Fibroblast of the aortic adventitia (primary cell): Measurements from ENCODE around the gene TM2D3. TPM values are rescaled to one million over a fixed set of nuclear protein-coding genes. Genes with fewer than 3 reads are reported as not detected.
"Not testable (repeated sequence)": the region's sequence is repeated elsewhere in the genome, so short reads cannot be mapped to it uniquely, and the experiment has no call there.

Experiments used
- DNase-seq: peaks from one replicate; pipeline ENCODE4 v3.0.0-alpha.2; 2010; ENCODE audit warnings: low read depth
- H3K4me3 ChIP-seq: 2 replicates; pipeline ENCODE4 v1.5.1; 2011; ENCODE audit warnings: low read depth, mild to moderate bottlenecking, control low read depth, low read length, moderate library complexity
- total RNA-seq: library from RNA; depleted of rRNA; stranded (reverse); fragments of >200 nt; gene quantifications from 2 replicates; pipeline ENCODE4 v1.2.3, GENCODE V29; 2012; ENCODE audit warnings: low replicate concordance
- TF ChIP-seq, protein P1 (sequence below): IDR thresholded peaks from 2 replicates; pipeline ENCODE4 v1.5.1; 2011; ENCODE audit warnings: mild to moderate bottlenecking, low read length, control low read depth, inconsistent platforms; ENCODE audit not compliant: insufficient read depth

Gene TM2D3
- total RNA-seq, 1 donor = 37.0 TPM

DNA sequence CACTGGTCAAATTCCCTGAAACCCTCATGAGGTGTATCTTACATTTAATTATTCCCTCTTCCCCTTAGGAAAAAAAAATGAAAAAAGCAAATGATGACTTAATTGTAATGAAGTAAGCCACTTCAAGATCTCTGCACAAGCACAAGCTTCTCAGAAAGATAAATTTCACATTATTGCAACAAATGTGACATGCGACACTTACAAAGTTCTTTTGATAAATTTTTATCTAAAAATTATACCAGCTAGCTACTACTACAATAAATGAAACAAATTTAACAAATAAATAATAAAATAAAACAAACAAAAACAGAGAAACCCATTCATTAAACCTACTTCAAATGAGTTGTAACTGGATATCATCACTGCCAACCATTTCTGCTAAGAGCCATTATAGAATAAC is 10.0 kb upstream of the TM2D3 start:
- no peak overlapping the region for H3K4me3 ChIP-seq
- TF ChIP-seq, protein P1, sequence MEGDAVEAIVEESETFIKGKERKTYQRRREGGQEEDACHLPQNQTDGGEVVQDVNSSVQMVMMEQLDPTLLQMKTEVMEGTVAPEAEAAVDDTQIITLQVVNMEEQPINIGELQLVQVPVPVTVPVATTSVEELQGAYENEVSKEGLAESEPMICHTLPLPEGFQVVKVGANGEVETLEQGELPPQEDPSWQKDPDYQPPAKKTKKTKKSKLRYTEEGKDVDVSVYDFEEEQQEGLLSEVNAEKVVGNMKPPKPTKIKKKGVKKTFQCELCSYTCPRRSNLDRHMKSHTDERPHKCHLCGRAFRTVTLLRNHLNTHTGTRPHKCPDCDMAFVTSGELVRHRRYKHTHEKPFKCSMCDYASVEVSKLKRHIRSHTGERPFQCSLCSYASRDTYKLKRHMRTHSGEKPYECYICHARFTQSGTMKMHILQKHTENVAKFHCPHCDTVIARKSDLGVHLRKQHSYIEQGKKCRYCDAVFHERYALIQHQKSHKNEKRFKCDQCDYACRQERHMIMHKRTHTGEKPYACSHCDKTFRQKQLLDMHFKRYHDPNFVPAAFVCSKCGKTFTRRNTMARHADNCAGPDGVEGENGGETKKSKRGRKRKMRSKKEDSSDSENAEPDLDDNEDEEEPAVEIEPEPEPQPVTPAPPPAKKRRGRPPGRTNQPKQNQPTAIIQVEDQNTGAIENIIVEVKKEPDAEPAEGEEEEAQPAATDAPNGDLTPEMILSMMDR = no peak
- DNase-seq = no peak

DNA sequence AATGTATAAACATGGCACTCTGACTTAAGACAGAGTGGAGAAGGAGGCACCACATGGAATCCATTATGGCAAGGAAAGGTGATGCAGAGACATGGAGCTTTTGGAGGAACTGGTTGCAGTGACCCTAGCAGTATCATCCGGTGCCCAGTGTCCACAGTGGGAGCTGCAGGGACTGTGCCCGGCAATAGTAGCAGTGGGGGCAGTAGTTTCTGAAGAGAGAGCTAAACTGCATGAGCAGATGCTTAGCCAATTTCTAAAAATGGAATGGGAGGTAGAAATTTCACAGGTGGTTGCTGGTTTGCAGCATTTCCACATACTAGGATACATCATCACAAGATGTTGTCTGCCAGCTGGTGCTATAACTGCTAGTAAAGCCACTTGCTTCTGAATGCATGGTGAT is 7.8 kb upstream of the TM2D3 start:
- TF ChIP-seq, protein P1 = no peak

DNA sequence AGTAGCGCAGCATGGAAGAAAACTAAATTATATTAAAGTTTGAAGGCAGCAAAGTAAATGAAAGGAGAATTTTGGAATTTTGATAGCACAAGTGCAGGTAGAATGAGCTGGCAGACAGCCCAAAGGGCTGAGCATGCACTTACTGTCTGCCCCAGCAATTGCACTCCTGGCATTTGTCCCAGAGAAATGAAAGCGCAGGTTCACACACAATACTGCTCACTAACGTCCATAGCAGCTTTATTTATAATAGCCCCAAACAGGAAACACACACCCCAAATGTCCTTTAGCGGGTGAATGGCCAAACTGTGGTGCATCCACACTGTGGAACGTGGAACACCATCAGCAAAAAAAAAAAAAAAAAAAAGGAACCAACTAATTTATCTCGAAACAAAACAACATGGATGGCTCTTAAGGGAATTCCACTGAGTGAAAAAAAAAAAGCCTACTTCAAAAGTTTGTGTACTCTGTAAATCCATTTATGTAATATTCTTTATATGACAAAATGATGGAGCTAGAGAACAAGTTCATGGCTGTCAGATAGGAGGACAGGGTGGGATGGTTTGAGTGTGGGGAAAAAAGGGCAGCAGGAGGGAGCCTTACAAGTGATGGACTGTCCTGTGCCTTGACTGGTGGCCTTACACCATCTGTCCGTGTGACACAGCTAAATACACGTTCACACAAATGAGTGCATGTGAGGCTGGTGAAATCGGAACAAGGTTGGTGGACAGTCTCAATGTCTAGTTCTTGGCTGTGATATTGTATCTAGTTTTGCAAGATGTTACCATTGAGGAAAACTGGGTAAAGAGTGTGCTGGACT is 6.0 kb upstream of the TM2D3 start:
- H3K4me3 ChIP-seq = no peak overlapping the region
- TF ChIP-seq, protein P1 = no peak
- no peak for DNase-seq

More for the DNA sequence above, 7.8 kb upstream of the TM2D3 start:
- H3K4me3 ChIP-seq = no peak overlapping the region
- DNase-seq = no peak

DNA sequence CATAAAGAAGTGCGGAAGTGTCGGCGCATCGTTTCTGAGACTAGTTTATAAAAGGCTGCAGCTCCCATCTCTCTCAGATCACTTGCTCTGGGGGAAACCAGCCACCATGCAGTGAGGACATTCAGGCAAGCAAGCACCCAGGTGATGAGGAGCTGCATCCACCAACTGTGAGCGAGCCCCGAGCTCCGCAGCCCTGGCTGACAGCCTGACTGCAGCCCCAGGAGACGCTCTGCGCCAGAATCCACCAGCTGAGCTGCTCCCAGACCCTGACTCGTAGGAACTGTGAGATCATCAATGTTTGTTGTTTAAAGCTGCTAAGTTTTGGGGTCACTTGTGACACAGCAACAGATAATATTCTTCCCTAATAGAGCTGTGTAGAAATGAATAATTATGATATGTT is 5.0 kb upstream of the TM2D3 start:
- TF ChIP-seq, protein P1 = no peak
- no peak for DNase-seq
- H3K4me3 ChIP-seq = no peak overlapping the region

DNA sequence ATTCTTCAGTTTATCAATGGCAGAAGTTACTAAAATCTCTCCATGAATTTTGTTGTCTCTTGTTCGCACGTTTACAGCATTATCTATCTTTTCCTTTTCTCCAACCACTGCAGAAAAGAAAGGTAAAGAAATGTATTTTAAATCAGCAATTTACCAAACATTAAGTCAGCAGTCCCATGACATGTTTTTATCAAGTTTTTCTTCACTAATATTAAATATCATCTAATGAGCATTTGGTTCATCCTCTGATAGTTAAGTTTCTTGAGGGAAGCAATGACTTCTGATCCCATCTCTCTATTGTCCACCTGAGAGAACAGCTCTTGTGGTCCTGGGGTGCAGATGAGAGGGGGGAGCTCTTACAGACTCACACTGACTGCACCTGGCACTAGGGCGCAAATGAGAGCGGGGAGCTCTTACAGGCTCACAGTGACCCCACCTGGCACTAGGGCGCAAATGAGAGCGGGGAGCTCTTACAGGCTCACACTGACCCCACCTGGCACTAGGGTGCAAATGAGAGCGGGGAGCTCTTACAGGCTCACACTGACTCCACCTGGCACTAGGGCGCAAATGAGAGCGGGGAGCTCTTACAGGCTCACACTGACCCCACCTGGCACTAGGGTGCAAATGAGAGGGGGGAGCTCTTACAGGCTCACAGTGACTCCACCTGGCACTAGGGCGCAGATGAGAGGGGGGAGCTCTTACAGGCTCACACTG is 2.6 kb upstream of the TM2D3 start:
- not testable (repeated sequence) for DNase-seq, H3K4me3 ChIP-seq

DNA sequence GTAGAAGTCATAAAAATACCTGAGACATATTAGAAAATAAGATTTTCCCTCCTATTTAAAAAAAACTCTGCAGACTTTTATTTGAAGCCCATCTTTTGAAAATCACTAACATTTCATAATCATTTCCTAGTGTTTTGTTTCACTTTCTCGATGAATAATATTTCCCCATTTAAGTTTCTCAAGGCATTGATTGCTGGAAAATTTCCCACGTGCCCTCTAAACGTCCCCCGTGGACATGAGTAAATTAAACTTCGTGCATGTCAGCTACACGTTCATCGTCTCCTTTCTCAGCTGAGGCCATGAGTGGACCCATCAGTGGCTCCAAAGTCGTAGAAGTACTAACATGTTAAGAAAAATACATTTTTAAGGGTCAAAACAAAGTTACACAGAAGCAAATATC is 2.0 kb upstream of the TM2D3 start:
- TF ChIP-seq, protein P1 = no peak
- no peak overlapping the region for H3K4me3 ChIP-seq
- no peak for DNase-seq

DNA sequence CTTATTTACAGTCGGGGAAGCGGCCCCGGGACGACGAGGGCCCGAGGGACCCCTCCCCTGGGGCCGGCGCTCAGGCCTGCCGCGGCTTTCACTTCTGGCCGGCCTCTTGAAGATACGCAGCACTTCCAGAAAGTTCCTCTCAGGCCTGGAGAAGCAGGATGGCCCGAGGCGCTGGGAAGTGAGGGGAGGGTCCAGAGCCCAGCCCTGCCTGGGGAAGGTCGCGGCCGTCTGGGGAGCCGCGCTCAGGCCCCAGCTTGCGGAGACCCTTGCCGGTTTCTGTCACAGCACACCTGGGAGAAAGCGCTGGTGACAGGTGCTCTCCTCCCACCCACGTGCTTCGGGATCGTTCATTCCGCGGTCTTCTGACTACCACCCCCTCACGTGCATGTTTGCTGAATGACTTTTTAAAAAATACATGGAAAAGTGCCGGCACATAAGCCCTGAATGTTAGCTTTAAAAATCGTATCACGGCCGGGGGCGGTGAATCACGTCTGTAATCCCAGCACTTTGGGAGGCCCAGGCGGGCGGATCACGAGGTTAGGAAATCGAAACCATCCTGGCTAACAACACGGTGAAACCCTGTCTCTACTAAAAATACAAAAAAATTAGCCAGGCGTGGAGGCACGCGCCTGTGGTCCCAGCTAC is 727 bp upstream of the TM2D3 start:
- DNase-seq = no peak
- TF ChIP-seq, protein P1 = no peak
- peak overlapping the region; percentile 93 for H3K4me3 ChIP-seq
